Heart right ventricle (tissue), 16 donors: ENCODE results near the gene SMNDC1. TPM values are rescaled to one million over a fixed set of nuclear protein-coding genes. Genes with fewer than 3 reads are reported as not detected.

Experiments
- ATAC-seq, 8 donors: fragments of 200-7000 bp; cut with Tn5 transposase; one replicate each; pipeline ENCODE4 v1.9.1; 2020; ENCODE audit warnings: mild to moderate bottlenecking in 8 of 8, moderate library complexity in 8 of 8, moderate number of reproducible peaks in 1 of 8
- DNase-seq, 2 donors: peaks; one replicate each; pipeline ENCODE4 v3.0.0-alpha.2; 2020
- H3K27ac ChIP-seq, 10 donors: fragments of 200-600 bp; sonication (generic) in 2 of 10; one replicate each; pipeline versions ENCODE4 v1.5.0 to v1.8.0; 2020 to 2022; ENCODE audit warnings: mild to moderate bottlenecking in 3 of 10
- H3K27me3 ChIP-seq, 7 donors: fragments of 200-600 bp; one replicate each; pipeline ENCODE4 v1.8.0; 2021 to 2022; ENCODE audit warnings: mild to moderate bottlenecking in 2 of 7
- H3K36me3 ChIP-seq, 9 donors: fragments of 200-600 bp; sonication (generic) in 1 of 9; one replicate each; pipeline versions ENCODE4 v1.5.0 to v1.8.0; 2020 to 2022; ENCODE audit warnings: mild to moderate bottlenecking in 2 of 9
- H3K4me1 ChIP-seq, 9 donors: fragments of 200-600 bp; sonication (generic) in 1 of 9; one replicate each; pipeline versions ENCODE4 v1.5.0 to v1.8.0; 2020 to 2022; ENCODE audit warnings: mild to moderate bottlenecking in 4 of 9
- H3K4me3 ChIP-seq, 10 donors: fragments of 200-600 bp; sonication (generic) in 2 of 10; one replicate each; pipeline versions ENCODE4 v1.5.0 to v1.8.0; 2020 to 2022; ENCODE audit warnings: mild to moderate bottlenecking in 7 of 10, moderate library complexity in 2 of 10
- H3K9me3 ChIP-seq, 11 donors: fragments of 200-600 bp in 10 of 11; sonication (generic) in 2 of 11; one replicate each; pipeline versions ENCODE4 v1.5.0 to v1.8.0; 2013 to 2022; ENCODE audit warnings: mild to moderate bottlenecking in 2 of 11, control low read depth in 1 of 11, moderate library complexity in 1 of 11
- WGBS, 2 donors: extraction: QIAGEN DNeasy Blood & Tissue Kit; methylation state at CpG; one replicate each; pipeline ENCODE4 v1.1.7; 2013; ENCODE audit warnings: inconsistent platforms in 1 of 2; 5-methylcytosine and 5-hydroxymethylcytosine counted together
- intact Hi-C, 10 donors: fragments of 100-400 bp; cut with DNase I; formaldehyde crosslinking; loops; one replicate each; pipeline versions ENCODE4 v1.11.1 to v1.14.2; 2022
- polyA plus RNA-seq, 2 donors: library from polyadenylated mRNA; stranded (reverse); fragments of 200-250 nt; gene quantifications; one replicate each; pipeline ENCODE4 v1.2.3, GENCODE V29; 2013
- total RNA-seq, 10 donors: library from RNA; stranded (reverse); fragmentation: NEBNext Ultra II Directional in 3 of 10; extraction: Animal tissue kit (Norgen Biotek cat#: 25700) in 3 of 10; gene quantifications; one replicate each; pipeline versions ENCODE4 v1.2.1 to v1.2.4, GENCODE V29; 2021 to 2023
- TF ChIP-seq, protein P1 (sequence below), 9 donors: fragments of 200-600 bp; sonication (generic) in 2 of 9; IDR thresholded peaks; one replicate each; pipeline versions ENCODE4 v1.5.0 to v1.8.0; 2021 to 2022; ENCODE audit warnings: antibody characterized with exemption in 9 of 9, mild to moderate bottlenecking in 5 of 9, moderate library complexity in 1 of 9
- donor health status: Arrhythmogenic right ventricular cardiomyopathy.
- donor health status: ischemic (EF 13 %, LVEDD 7.1; RV severe dilation, severe dysfunction).
- donor health status: healthy with polysubstance abuse.
- donor health status: DM: no; HTN: yes; CAD: no.
- donor health status: DM: no; HTN: no; CAD: no.
- donor health status: ischemic (EF 25% LVEDD 6.9; RV normal size, moderate dysfunction).
- donor health status: ischemic (EF 25% LVEDD 5.7; RV mildly dilated, moderate dysfunction).
- donor health status: healthy.
- donor health status: DM: yes; HTN: yes; CAD: no.
- donor health status: Ischemic cardiomyopathy.
- donor health status: ischemic (EF 35%, LVEDD 5.7; RV mildly dilated, moderate dysfunction).
- donor health status: nonischemic (EF 11% LVEDD 7.7; RV severe dilation, severe dysfunction).
- donor health status: DM: yes; HTN: yes; CAD: no.
- donor health status: PGD.
- donor health status: ischemic (EF 29% LVEDD 5.4; RV normal size, mild dysfunction).
- donor health status: nonischemic (EF 23%, LVEDD 6.1; RV moderate dilation, normal function).

SMNDC1 gene
- total and polyA plus RNA-seq, 12 donors = 10.1 to 28.0 (median 20.7) TPM

DNA sequence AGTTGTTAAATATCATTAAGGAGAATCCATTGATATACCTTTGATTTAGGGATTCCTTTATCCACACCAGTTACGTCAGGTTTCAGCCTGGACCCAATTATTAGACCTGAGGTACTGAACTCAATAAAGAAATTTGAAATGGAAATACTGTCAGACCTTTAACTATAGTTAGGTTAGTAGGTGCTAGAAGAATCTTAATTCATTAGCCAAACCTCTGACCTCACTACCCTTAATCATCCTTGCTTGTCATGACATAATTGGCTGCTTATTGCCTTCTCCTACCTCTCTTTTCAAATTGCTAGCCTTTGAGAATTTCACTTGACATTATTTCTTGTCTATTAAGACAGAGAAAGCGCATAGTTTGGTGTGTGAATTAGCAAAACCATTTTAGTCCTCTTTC, 27.1 kb downstream of the SMNDC1 start:
- Histone ChIP-seq H3K27me3 (no peaks in the 10 kb centered on the region), H3K36me3 (peaks cover 0 to 25% (median 9%) of the 10 kb centered on the region in 9 donors), H3K4me3 (no peak overlapping the region), H3K9me3 (no peaks in the 10 kb centered on the region), H3K27ac (peak overlapping the region in 7 of 10 donors; percentile 4 to 38 (median 5)), H3K4me1 (peaks cover 11 to 71% (median 44%) of the 10 kb centered on the region in 9 donors)
- TF ChIP-seq, protein P1, sequence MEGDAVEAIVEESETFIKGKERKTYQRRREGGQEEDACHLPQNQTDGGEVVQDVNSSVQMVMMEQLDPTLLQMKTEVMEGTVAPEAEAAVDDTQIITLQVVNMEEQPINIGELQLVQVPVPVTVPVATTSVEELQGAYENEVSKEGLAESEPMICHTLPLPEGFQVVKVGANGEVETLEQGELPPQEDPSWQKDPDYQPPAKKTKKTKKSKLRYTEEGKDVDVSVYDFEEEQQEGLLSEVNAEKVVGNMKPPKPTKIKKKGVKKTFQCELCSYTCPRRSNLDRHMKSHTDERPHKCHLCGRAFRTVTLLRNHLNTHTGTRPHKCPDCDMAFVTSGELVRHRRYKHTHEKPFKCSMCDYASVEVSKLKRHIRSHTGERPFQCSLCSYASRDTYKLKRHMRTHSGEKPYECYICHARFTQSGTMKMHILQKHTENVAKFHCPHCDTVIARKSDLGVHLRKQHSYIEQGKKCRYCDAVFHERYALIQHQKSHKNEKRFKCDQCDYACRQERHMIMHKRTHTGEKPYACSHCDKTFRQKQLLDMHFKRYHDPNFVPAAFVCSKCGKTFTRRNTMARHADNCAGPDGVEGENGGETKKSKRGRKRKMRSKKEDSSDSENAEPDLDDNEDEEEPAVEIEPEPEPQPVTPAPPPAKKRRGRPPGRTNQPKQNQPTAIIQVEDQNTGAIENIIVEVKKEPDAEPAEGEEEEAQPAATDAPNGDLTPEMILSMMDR (IDR thresholded peaks at IDR 0.05) = no peak
- ATAC-seq (no peak), DNase-seq (no peak)
- whole genome bisulfite sequencing, 2 donors = 97 to 98% methylated on average over 2 of the region's 2 CpGs
- intact Hi-C loops = loop anchor here in 8 of 10 donors (2.0 to 10.0 kb wide), 9 partner anchors 50 to 395 kb away; partner anchors contain the start of genes ADD3 (in 1 of the 8) and MXI1 (in 1 of the 8)

DNA sequence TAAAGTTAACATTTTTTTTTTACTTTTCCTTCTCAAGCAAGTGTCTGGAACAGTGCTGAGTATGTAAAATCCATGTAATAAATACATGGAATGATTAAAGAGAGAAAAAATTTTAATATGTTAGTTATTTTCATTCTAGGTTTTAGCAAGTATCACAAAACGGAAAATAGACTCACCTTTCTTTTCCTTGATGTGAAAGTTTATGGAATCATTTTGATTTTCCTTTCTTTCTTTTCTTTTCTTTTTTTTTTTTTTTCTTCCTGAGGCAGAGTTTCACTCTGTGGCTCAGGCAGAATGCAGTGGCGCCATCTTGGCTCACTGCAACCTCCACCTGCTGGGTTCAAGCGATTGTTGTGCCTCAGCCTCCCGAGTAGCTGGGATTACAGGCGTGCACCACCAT, 28.1 kb downstream of the SMNDC1 start:
- Histone ChIP-seq H3K4me3 (no peak overlapping the region), H3K27me3 (no peaks in the 10 kb centered on the region), H3K36me3 (peaks cover 0 to 22% (median 9%) of the 10 kb centered on the region in 9 donors), H3K4me1 (peaks cover 11 to 81% (median 49%) of the 10 kb centered on the region in 9 donors), H3K9me3 (no peaks in the 10 kb centered on the region), H3K27ac (peak overlapping the region in 3 of 10 donors; percentile 33 to 88 (median 64))
- intact Hi-C loops = loop anchor here in 8 of 10 donors (2.0 to 10.0 kb wide), 9 partner anchors 49 to 394 kb away; partner anchors contain the start of genes ADD3 (in 1 of the 8) and MXI1 (in 1 of the 8)
- 96 to 98% methylated on average over 5 of the region's 5 CpGs for WGBS, 2 donors
- ATAC-seq (no peak), DNase-seq (no peak)
- TF ChIP-seq, protein P1 (IDR thresholded peaks at IDR 0.05) = no peak

DNA sequence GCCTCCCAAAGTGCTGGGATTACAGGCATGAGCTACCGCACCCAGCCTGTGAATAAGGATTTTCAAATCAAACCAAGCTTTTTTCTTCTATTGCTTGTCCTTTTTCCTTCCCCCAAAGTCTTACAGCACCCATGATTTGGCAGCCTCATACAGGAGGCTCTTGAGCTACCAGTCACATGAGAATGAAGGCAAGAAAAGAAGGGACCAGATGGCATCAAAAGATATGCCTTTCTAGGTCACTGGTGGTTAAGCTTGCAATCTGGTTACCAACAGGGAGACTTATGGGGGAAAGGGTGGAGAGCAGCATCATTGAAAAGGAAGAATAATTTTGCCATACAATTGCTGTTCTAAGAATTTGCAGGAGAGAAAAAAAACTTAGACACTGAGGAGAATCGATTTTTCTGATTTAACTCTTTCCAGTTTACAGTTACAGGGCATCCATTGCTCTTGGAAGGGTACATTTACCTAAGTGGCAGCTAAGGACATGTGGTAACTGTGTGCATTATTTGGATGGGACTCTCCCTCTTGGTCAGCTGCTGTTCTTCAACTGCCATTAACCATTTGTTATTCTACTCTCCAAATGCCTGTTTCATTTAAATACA, 29.5 kb downstream of the SMNDC1 start:
- Histone ChIP-seq H3K4me3 (no peak overlapping the region), H3K9me3 (no peaks in the 10 kb centered on the region), H3K4me1 (peaks cover 14 to 95% (median 61%) of the 10 kb centered on the region in 9 donors), H3K27ac (peak overlapping the region in 8 of 10 donors; percentile 10 to 88 (median 64)), H3K27me3 (no peaks in the 10 kb centered on the region), H3K36me3 (peaks cover 0 to 8% (median 5%) of the 10 kb centered on the region in 9 donors)
- no peak for ATAC-seq
- no peak for DNase-seq
- WGBS, 2 donors = 67 to 70% methylated on average over 2 of the region's 2 CpGs
- intact Hi-C loops = loop anchor here in 8 of 10 donors (5.0 to 10.0 kb wide), 8 partner anchors 48 to 393 kb away; partner anchors contain the start of genes ADD3 (in 1 of the 8) and MXI1 (in 1 of the 8)
- TF ChIP-seq, protein P1 (IDR thresholded peaks at IDR 0.05) = no peak

DNA sequence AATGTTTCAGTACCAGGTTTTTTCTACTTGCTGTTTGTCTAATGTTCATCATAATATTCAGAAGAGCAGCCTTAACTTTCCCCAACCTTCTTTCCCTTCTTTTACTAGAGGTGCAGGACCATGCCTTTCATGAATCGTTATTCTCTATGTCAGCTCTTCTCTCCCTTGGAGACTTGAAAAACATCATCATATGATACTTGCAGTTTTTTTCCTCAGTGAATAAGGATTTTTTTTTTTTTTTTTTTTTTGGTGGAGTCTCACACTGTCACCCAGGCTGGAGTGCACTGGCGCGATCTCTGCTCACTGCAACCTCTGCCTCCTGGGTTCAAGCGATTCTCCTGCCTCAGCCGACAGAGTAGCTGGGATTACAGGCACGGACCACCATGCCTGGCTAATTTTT, 30.1 kb downstream of the SMNDC1 start:
- intact Hi-C loops = loop anchor here in 9 of 10 donors (5.0 to 10.0 kb wide), 9 partner anchors 42 to 392 kb away; partner anchors contain the start of genes ADD3 (in 1 of the 9) and MXI1 (in 1 of the 9)
- DNase-seq = no peak
- 83 to 86% methylated on average over 6 of the region's 6 CpGs for WGBS, 2 donors

More for the DNA sequence above, 30.1 kb downstream of the SMNDC1 start:
- Histone ChIP-seq H3K4me3 (no peak overlapping the region), H3K27ac (peak overlapping the region; percentile 0 to 88 (median 60)), H3K36me3 (peaks cover 0 to 2% (median 0%) of the 10 kb centered on the region in 9 donors), H3K9me3 (no peaks in the 10 kb centered on the region), H3K27me3 (no peaks in the 10 kb centered on the region), H3K4me1 (peaks cover 14 to 97% (median 64%) of the 10 kb centered on the region in 9 donors)
- TF ChIP-seq, protein P1 (IDR thresholded peaks at IDR 0.05) = no peak
- no peak for ATAC-seq
